K562 (cell line): ENCODE results near the gene NFKB2. TPM values are rescaled to one million over a fixed set of nuclear protein-coding genes. Genes with fewer than 3 reads are reported as not detected.

Experiments
- ATAC-seq: fragments of 200-7000 bp; cut with Tn5 transposase; 3 replicates; pipeline ENCODE4 v1.9.1; 2020; ENCODE audit warnings: moderate library complexity
- BruUV-seq: library from RNA; stranded (reverse); fragments of 400-500 nt; replicated peaks from 2 replicates; lab custom pipeline; 2021; lab: Mats Ljungman, UMichigan
- CTCF ChIA-PET: fragments of 300-600 bp; formaldehyde crosslinking; extraction: SDS; loops from one replicate; lab custom pipeline; 2021; ENCODE audit warnings: low intra/inter-chr PET ratio; lab: Yijun Ruan, JAX
- POLR2A ChIA-PET: fragments of 300-600, 350-650 bp; sonication (Branson Sonifier 250); formaldehyde crosslinking; extraction: SDS; loops from one replicate; lab custom pipeline; 2021; ENCODE audit warnings: antibody characterized with exemption, inconsistent platforms; lab: Yijun Ruan, JAX
- DNase-seq, 4 experiments: peaks; one replicate each; pipeline versions ENCODE4 v3.0.0 to v3.0.0-alpha.2; 2011 to 2018; ENCODE audit warnings: low spot score in 3 of 4, mixed read lengths in 3 of 4; ENCODE audit errors: extremely low read depth in 1 of 4
- FAIRE-seq: peaks from 2 replicates; lab custom pipeline; 2011; peaks lifted over from hg19 to GRCh38; lab: Jason Lieb, UNC
- H2AFZ ChIP-seq: 2 replicates; pipeline ENCODE4 v1.6.0; 2011; ENCODE audit warnings: low read depth, low read length, control low read depth, inconsistent platforms
- H3K27ac ChIP-seq: fragments of 200-600 bp; 3 replicates; pipeline ENCODE4 v1.8.0; 2011; ENCODE audit warnings: low read depth, mild to moderate bottlenecking, control low read depth, inconsistent platforms, low read length, moderate library complexity, mixed read lengths; ENCODE audit errors: extremely low read depth
- H3K27me3 ChIP-seq, 2 experiments: fragments of 300-600 bp in 1 of 2; 2 replicates in 1 of 2; 3 replicates in 1 of 2; pipeline versions ENCODE4 v1.6.0 to v1.8.0; 2011; ENCODE audit warnings: inconsistent platforms in 2 of 2, low read length in 2 of 2, mild to moderate bottlenecking in 1 of 2, mixed read lengths in 1 of 2, moderate library complexity in 1 of 2; ENCODE audit not compliant: control insufficient read depth in 2 of 2, insufficient read depth in 2 of 2
- H3K36me3 ChIP-seq: fragments of 300-600 bp; 3 replicates; pipeline ENCODE4 v1.8.0; 2011; ENCODE audit warnings: mild to moderate bottlenecking, low read length, inconsistent platforms; ENCODE audit not compliant: control insufficient read depth, insufficient read depth
- H3K4me1 ChIP-seq, 2 experiments: fragments of 200-600 bp in 1 of 2; replicated peaks in 1 of 2; 2 replicates in 1 of 2; 3 replicates in 1 of 2; pipeline versions ENCODE4 v1.5.1 to v1.8.0; 2011; ENCODE audit warnings: inconsistent platforms in 2 of 2, low read length in 2 of 2, mild to moderate bottlenecking in 1 of 2, mixed read lengths in 1 of 2, moderate library complexity in 1 of 2; ENCODE audit not compliant: control insufficient read depth in 2 of 2, insufficient read depth in 2 of 2
- H3K4me2 ChIP-seq: 2 replicates; pipeline ENCODE4 v1.6.1; 2011; ENCODE audit warnings: low read length, control low read depth, inconsistent platforms, mixed read lengths; ENCODE audit not compliant: insufficient read depth
- H3K4me3 ChIP-seq: fragments of 200-600 bp; sonication (generic), shearing (Covaris generic); 2 replicates; pipeline ENCODE4 v1.5.1; 2016; ENCODE audit warnings: control low read depth, inconsistent platforms
- H3K79me2 ChIP-seq: fragments of 200-600 bp; 3 replicates; pipeline ENCODE4 v1.8.0; 2011; ENCODE audit warnings: low read length, inconsistent platforms; ENCODE audit not compliant: control insufficient read depth, insufficient read depth
- H3K9ac ChIP-seq, 2 experiments: 2 replicates each; pipeline versions ENCODE4 v1.6.0 to v1.6.1; 2011; ENCODE audit warnings: low read depth in 2 of 2, low read length in 2 of 2, control low read depth in 1 of 2, inconsistent platforms in 1 of 2, mild to moderate bottlenecking in 1 of 2, mixed read lengths in 1 of 2; ENCODE audit not compliant: insufficient read depth in 1 of 2
- H3K9me1 ChIP-seq: one replicate; pipeline ENCODE4 v1.6.0; 2011; ENCODE audit warnings: inconsistent platforms, mild to moderate bottlenecking, low read length, moderate library complexity; ENCODE audit not compliant: control insufficient read depth, insufficient read depth
- H3K9me3 ChIP-seq: replicated peaks from 2 replicates; pipeline ENCODE4 v1.5.1; 2011; ENCODE audit warnings: low read depth, low read length, inconsistent platforms; ENCODE audit not compliant: control insufficient read depth, insufficient read depth
- H4K20me1 ChIP-seq: replicated peaks from 2 replicates; pipeline ENCODE4 v1.6.1; 2011; ENCODE audit warnings: low read length, inconsistent platforms, mixed read lengths; ENCODE audit not compliant: control insufficient read depth, insufficient read depth
- GABPA ChIP-seq: fragments of 200-800 bp; sonication (Bioruptor generic); conservative IDR thresholded peaks from 2 replicates; pipeline ENCODE4 v1.6.1; 2016; ENCODE audit warnings: low read depth, missing genetic modification characterization, missing compliant biosample characterization
- PRDM10 ChIP-seq: fragments of 450-650 bp; IDR thresholded peaks from 2 replicates; pipeline ENCODE4 v1.6.1; 2018; ENCODE audit not compliant: partially characterized antibody
- TCFL5 ChIP-seq: fragments of 250-450 bp; sonication (Bioruptor Pico); conservative IDR thresholded peaks from 2 replicates; pipeline ENCODE4 v1.6.1; 2021; ENCODE audit warnings: mild to moderate bottlenecking, moderate library complexity, matching md5 sums
- WGBS: fragments of 100-300 bp; shearing (Covaris generic); methylation state at CpG from one replicate; pipeline ENCODE4 v1.1.6; 2016; ENCODE audit warnings: low coverage, mixed read lengths; ENCODE audit not compliant: insufficient coverage; ENCODE audit errors: missing lambda C conversion rate; 5-methylcytosine and 5-hydroxymethylcytosine counted together
- in situ Hi-C: fragments of 300-500 bp; cut with MboI; formaldehyde crosslinking; loops from 4 replicates; pipeline ENCODE4 v1.15.0; 2018; ENCODE audit warnings: inconsistent platforms, mixed read lengths
- intact Hi-C: fragments of 100-400 bp; cut with micrococcal nuclease; formaldehyde crosslinking; loops from 2 replicates; pipeline ENCODE4 v1.14.2; 2022
- polyA plus RNA-seq, 8 experiments: library from polyadenylated mRNA; depleted of rRNA in 4 of 8; stranded (reverse) in 5 of 8; unstranded in 3 of 8; fragments of >200 nt; fragmentation: Nextera tagmentation in 2 of 8; fragmentation: Illumina TruSeq in 1 of 8; extraction: Ambion mirVana in 2 of 8; extraction: Trizol in 1 of 8; gene quantifications; 2 replicates each; pipeline versions ENCODE4 v1.2.1 to v1.2.3, GENCODE V29; 2011 to 2014; ENCODE audit warnings: inconsistent platforms in 1 of 8, missing spikeins in 1 of 8
- total RNA-seq, 7 experiments: library from RNA; depleted of rRNA in 6 of 7; stranded (reverse); fragments of >200 nt in 6 of 7; fragmentation: Illumina TruSeq in 2 of 7; extraction: Trizol in 2 of 7; gene quantifications; 2 replicates each; pipeline versions ENCODE4 v1.2.1 to v1.2.3, GENCODE V29; 2011 to 2021; ENCODE audit warnings: low replicate concordance in 1 of 7
- TF ChIP-seq, protein P1 (sequence below): sonication (generic); formaldehyde crosslinking; IDR thresholded peaks from 2 replicates; pipeline ENCODE4 v1.9.0; 2022; ENCODE audit warnings: mild to moderate bottlenecking, missing genetic modification reagents
- TF ChIP-seq, protein P2 (sequence below): sonication (generic); formaldehyde crosslinking; IDR thresholded peaks from 2 replicates; pipeline ENCODE4 v1.8.0; 2022; ENCODE audit warnings: mild to moderate bottlenecking, missing genetic modification reagents

NFKB2 gene
- total and polyA plus RNA-seq, 9 of the 15 experiments (the other 6 are each of a cell fraction or from before 2014, with no cell fraction given): 0.07 to 20.3 (median 7.9) TPM

DNA sequence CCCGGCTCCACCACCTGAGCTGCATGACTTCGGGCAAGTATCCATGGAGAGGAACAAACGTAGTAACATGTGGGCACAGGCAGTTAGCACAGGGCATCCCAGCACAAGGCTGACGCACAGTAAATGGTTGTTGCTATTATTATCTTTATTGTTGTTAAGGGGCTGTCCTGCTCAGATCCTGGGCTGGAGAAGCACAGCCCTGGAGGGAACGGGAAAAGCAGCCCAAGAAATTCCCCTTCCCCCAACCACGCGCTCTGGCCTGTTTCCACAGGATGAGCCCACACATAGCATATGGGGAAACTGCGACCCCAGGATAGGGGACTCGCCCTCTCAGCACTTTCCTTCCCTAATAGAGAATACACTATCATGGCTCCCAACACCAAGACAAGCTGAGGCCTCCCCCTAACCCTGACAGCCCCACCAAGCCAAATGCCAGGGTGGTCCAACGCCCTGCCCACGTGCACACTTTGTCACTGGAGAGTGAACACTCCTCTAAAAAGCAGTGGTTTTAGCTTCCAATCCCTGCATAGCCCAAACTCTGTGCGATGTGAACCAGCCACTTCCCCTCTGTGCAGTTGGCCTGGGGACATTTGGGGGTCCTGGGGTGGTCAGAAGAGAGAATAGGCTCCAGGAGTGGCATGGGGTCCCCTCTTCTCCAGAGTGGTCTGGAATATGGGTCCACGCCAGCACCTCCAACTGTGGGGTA is 12.1 kb downstream of the NFKB2 start:
- Histone ChIP-seq H3K9ac (no peak overlapping the region), H3K4me2 (no peak overlapping the region), H2AFZ (no peak overlapping the region)
- no peak for FAIRE-seq
- no TSS peak for BruUV-seq
- TF ChIP-seq PRDM10: no peak
- TF ChIP-seq TCFL5 (CRISPR knock-in tag): no peak
- TF ChIP-seq, protein P1, sequence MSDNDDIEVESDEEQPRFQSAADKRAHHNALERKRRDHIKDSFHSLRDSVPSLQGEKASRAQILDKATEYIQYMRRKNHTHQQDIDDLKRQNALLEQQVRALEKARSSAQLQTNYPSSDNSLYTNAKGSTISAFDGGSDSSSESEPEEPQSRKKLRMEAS: no peak
- TF ChIP-seq, protein P2, sequence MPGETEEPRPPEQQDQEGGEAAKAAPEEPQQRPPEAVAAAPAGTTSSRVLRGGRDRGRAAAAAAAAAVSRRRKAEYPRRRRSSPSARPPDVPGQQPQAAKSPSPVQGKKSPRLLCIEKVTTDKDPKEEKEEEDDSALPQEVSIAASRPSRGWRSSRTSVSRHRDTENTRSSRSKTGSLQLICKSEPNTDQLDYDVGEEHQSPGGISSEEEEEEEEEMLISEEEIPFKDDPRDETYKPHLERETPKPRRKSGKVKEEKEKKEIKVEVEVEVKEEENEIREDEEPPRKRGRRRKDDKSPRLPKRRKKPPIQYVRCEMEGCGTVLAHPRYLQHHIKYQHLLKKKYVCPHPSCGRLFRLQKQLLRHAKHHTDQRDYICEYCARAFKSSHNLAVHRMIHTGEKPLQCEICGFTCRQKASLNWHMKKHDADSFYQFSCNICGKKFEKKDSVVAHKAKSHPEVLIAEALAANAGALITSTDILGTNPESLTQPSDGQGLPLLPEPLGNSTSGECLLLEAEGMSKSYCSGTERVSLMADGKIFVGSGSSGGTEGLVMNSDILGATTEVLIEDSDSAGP (CRISPR knock-in tag): no peak
- TF ChIP-seq GABPA (tag): no peak
- TF ChIP-seq, all 486 proteins: peak for 0
- Histone ChIP-seq H3K9me3 (no peaks in the 10 kb centered on the region), H3K79me2 (no peaks in the 10 kb centered on the region), H3K4me3 (no peak overlapping the region), H3K27ac (no peak overlapping the region), H3K9me1 (no peaks in the 10 kb centered on the region), H4K20me1 (no peaks in the 10 kb centered on the region), H3K27me3 (peaks cover 10 to 46% of the 10 kb centered on the region in 2 experiments; a peak in 3 of 5 replicates), H3K36me3 (no peaks in the 10 kb centered on the region), H3K4me1 (peaks cover 3 to 52% of the 10 kb centered on the region in 2 experiments; a peak in 4 of 5 replicates)
- intact Hi-C loops: no loop called here
- WGBS: 35% methylated on average over 13 of the region's 13 CpGs
- DNase-seq (no peak), ATAC-seq (no peak)
- ChIA-PET POLR2A (interaction anchor here (0.7 kb wide), 1 partner anchor 10 kb away, joined by 3 read pairs; no protein-coding TSS in a partner anchor), CTCF (no interaction called here)
- in situ Hi-C loops: no loop called here
